ENCODE data around the gene SLC25A39.
"Not testable (repeated sequence)": the region's sequence is repeated elsewhere in the genome, so short reads cannot be mapped to it uniquely, and the experiment has no call there.

SLC25A39 gene

GRCh38 chr17:44324571-44325275 lies at the start of gene SLC25A39:
Gene SLC25A39, minus strand, starts transcription at chr17:44324823. Its CDS starts 1,261 bp downstream, at chr17:44323562.
- no peaks in the 10 kb centered on the region for H3K27me3 ChIP-seq (replicated peaks)
- TF ChIP-seq CTCF (IDR thresholded peaks at IDR 0.05; ENCODE audit: low read depth, low read length, missing control alignments): no peak
- peak; percentile 82 for DNase-seq
- peak within 1 kb of the TSS; percentile 36 for H3K27ac ChIP-seq
- peak within 1 kb of the TSS; percentile 76 for H3K4me3 ChIP-seq (ENCODE audit: low read depth, low read length)
- H3K36me3 ChIP-seq (replicated peaks): peaks cover 17% of the 10 kb centered on the region
- in situ Hi-C loops (cut with HindIII; ENCODE audit: low pct_ligation_motif_present, low sequenced_read_pairs): loop anchor here (10.0 kb wide), 1 partner anchor 120 kb away; no protein-coding TSS in a partner anchor

GRCh38 chr17:44372036-44372435 lies 47.4 kb upstream of the SLC25A39 start:
- TF ChIP-seq CTCF (IDR thresholded peaks at IDR 0.05; ENCODE audit: low read depth, low read length, missing control alignments): no peak
- in situ Hi-C loops (cut with HindIII; ENCODE audit: low pct_ligation_motif_present, low sequenced_read_pairs): no loop called here

GRCh38 chr17:44369414-44370023 lies 44.9 kb upstream of the SLC25A39 start:
- in situ Hi-C loops (cut with HindIII; ENCODE audit: low pct_ligation_motif_present, low sequenced_read_pairs); H3K4me3 ChIP-seq (ENCODE audit: low read depth, low read length); H3K36me3 ChIP-seq (replicated peaks): not testable (repeated sequence)

More at GRCh38 chr17:44372036-44372435, 47.4 kb upstream of the SLC25A39 start:
- no peak for DNase-seq
- Histone ChIP-seq H3K36me3 (replicated peaks) (no peaks in the 10 kb centered on the region), H3K4me3 (ENCODE audit: low read depth, low read length) (no peak overlapping the region), H3K27ac (no peak overlapping the region), H3K27me3 (replicated peaks) (peaks cover 7% of the 10 kb centered on the region)

DNA sequence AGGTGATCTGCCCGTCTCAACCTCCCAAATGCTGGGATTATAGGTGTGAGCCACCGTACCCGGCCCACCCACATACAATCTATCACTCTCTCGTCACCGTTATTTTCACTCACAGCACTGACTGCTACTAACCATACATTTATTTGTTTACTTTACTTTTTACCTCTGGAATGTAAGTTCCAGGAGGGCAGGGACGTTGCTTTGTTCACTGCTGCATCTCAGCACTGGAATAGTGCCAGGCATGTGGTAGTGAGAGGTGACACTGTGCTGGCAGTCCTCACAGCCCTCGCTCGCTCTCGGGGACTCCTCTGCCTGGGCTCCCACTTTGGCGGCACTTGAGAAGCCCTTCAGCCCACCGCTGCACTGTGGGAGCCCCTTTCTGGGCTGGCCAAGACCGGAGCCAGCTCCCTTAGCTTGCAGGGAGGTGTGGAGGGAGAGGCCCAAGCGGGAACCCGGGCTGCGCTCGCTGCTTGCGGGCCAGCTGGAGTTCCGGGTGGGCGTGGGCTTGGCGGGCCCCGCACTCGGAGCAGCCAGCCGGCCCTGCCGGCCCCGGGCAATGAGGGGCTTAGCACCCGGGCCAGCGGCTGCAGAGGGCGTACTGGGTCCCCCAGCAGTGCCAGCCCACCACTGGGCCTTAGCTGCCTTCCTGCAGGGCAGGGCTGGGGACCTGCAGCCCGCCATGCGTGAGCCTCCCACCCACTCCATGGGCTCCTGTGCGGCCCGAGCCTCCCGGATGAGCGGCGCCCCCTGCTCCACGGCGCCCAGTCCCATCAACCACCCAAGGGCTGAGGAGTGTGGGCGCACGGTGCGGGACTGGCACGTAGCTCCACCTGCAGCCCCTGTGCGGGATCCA lies 44.0 kb upstream of the SLC25A39 start:
- H3K27me3 ChIP-seq (replicated peaks); H3K27ac ChIP-seq; in situ Hi-C loops (cut with HindIII; ENCODE audit: low pct_ligation_motif_present, low sequenced_read_pairs); H3K4me3 ChIP-seq (ENCODE audit: low read depth, low read length); DNase-seq; H3K36me3 ChIP-seq (replicated peaks): not testable (repeated sequence)

More at GRCh38 chr17:44369414-44370023, 44.9 kb upstream of the SLC25A39 start:
- DNase-seq; H3K27me3 ChIP-seq (replicated peaks); H3K27ac ChIP-seq: not testable (repeated sequence)

DNA sequence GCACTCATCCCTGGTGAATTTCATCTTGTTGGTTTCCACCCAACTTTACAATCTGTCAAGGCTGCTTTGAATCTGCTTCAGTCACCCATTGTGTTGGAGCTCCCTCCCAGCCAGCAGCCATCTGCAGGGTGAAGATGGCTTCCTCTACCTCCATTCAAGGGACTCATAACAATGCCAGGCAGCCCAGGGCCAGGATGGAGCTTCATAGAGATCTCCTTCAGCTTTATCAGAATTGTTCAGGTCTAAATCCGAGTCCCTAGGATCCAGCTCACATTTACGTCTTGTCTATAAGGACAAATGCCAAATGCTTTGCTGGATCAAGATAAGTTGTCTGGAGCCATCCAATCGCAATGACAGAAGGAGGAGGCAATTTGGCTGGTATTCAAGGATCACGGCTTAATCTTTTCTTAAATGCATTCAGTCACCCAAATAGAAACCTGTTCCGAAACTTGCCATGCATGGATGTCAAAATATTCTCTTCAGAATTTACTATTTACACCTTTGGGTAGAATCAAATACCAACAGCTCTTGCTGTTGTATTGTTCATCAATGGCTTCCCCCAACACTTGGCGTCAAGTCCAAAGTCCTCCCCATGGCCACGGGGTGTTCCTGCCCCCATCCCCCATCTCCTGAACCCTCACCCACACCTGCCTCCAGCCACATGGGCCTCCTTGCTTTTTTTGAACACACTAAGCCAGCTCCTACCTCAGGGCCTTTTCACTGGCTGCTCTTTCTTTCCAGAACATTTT lies 42.8 kb upstream of the SLC25A39 start:
- H3K27ac ChIP-seq: no peak overlapping the region
- H3K36me3 ChIP-seq (replicated peaks): no peaks in the 10 kb centered on the region
- no peak overlapping the region for H3K4me3 ChIP-seq (ENCODE audit: low read depth, low read length)
- no peak for TF ChIP-seq CTCF (IDR thresholded peaks at IDR 0.05; ENCODE audit: low read depth, low read length, missing control alignments)
- in situ Hi-C loops (cut with HindIII; ENCODE audit: low pct_ligation_motif_present, low sequenced_read_pairs): no loop called here
- no peak for DNase-seq
- H3K27me3 ChIP-seq (replicated peaks): peaks cover 7% of the 10 kb centered on the region

DNA sequence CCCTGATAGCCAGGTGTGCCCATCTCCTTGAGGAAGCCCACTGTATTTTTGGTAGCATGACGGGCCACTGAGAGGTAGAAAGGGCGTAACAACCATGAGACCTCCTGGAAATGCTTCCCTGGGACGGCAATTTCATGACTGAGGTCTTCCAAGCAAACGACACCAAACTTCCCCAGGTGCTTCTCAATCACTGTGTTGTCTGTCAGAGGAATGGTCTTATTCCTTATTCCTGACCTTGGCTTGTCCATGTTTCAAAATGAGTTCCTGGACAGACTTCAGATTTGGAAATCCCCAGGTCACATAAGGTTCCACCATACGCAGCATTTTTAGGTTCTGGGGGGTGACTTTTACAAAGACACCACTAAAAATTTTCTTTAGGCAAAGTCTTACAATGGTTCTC lies 40.4 kb upstream of the SLC25A39 start:
- H3K27me3 ChIP-seq (replicated peaks); H3K27ac ChIP-seq; H3K4me3 ChIP-seq (ENCODE audit: low read depth, low read length); DNase-seq; H3K36me3 ChIP-seq (replicated peaks); in situ Hi-C loops (cut with HindIII; ENCODE audit: low pct_ligation_motif_present, low sequenced_read_pairs): not testable (repeated sequence)

Data from brain microvascular endothelial cell (primary cell).